K562 (cell line): ENCODE measurements around the gene ATP5PB. TPM values are rescaled to one million over a fixed set of nuclear protein-coding genes. Genes with fewer than 3 reads are reported as not detected.
A peak's percentile ranks its signal among the peaks of the same experiment; 100 is the strongest.

Source experiments
- HMGN3 ChIP-seq: IDR thresholded peaks from 2 replicates; pipeline ENCODE4 v1.6.1; 2011; ENCODE audit warnings: borderline replicate concordance, low read depth, mild to moderate bottlenecking, mixed read lengths, low read length; ENCODE audit not compliant: insufficient read length; ENCODE audit errors: extremely low read depth
- NBN ChIP-seq: fragments of 450-650 bp; IDR thresholded peaks from 2 replicates; pipeline ENCODE4 v1.6.1; 2016; ENCODE audit warnings: low read depth, mild to moderate bottlenecking
- XRCC3 ChIP-seq: fragments of 450-650 bp; IDR thresholded peaks from 2 replicates; pipeline ENCODE4 v1.6.1; 2017; ENCODE audit warnings: mild to moderate bottlenecking, moderate library complexity
- polyA plus RNA-seq, 8 experiments: library from polyadenylated mRNA; depleted of rRNA in 4 of 8; stranded (reverse) in 5 of 8; unstranded in 3 of 8; fragments of >200 nt; fragmentation: Nextera tagmentation in 2 of 8; fragmentation: Illumina TruSeq in 1 of 8; extraction: Ambion mirVana in 2 of 8; extraction: Trizol in 1 of 8; gene quantifications; 2 replicates each; pipeline versions ENCODE4 v1.2.1 to v1.2.3, GENCODE V29; 2011 to 2014; ENCODE audit warnings: inconsistent platforms in 1 of 8, missing spikeins in 1 of 8
- total RNA-seq, 7 experiments: library from RNA; depleted of rRNA in 6 of 7; stranded (reverse); fragments of >200 nt in 6 of 7; fragmentation: Illumina TruSeq in 2 of 7; extraction: Trizol in 2 of 7; gene quantifications; 2 replicates each; pipeline versions ENCODE4 v1.2.1 to v1.2.3, GENCODE V29; 2011 to 2021; ENCODE audit warnings: low replicate concordance in 1 of 7
- TF ChIP-seq, protein P1 (sequence below), 2 experiments: fragments of 450-650 bp in 1 of 2; sonication (generic) in 1 of 2; formaldehyde crosslinking in 1 of 2; IDR thresholded peaks; 2 replicates each; pipeline versions ENCODE4 v1.7.1 to v1.9.0; 2016 to 2022; ENCODE audit warnings: inconsistent platforms in 1 of 2, mild to moderate bottlenecking in 1 of 2, missing genetic modification reagents in 1 of 2
- TF ChIP-seq, protein P2 (sequence below): sonication (generic); IDR thresholded peaks from 2 replicates; pipeline ENCODE4 v1.6.1; 2016
- TF ChIP-seq, protein P3 (sequence below), 2 experiments: fragments of 450-650 bp; IDR thresholded peaks; 2 replicates each; pipeline ENCODE4 v1.6.1; 2018; ENCODE audit warnings: mild to moderate bottlenecking in 2 of 2, low read depth in 1 of 2; ENCODE audit not compliant: partially characterized antibody in 2 of 2

ATP5PB gene
- total and polyA plus RNA-seq, 9 of the 15 experiments (the other 6 are each of a cell fraction or from before 2014, with no cell fraction given): 651 to 2,735 (median 1,061) TPM

DNA sequence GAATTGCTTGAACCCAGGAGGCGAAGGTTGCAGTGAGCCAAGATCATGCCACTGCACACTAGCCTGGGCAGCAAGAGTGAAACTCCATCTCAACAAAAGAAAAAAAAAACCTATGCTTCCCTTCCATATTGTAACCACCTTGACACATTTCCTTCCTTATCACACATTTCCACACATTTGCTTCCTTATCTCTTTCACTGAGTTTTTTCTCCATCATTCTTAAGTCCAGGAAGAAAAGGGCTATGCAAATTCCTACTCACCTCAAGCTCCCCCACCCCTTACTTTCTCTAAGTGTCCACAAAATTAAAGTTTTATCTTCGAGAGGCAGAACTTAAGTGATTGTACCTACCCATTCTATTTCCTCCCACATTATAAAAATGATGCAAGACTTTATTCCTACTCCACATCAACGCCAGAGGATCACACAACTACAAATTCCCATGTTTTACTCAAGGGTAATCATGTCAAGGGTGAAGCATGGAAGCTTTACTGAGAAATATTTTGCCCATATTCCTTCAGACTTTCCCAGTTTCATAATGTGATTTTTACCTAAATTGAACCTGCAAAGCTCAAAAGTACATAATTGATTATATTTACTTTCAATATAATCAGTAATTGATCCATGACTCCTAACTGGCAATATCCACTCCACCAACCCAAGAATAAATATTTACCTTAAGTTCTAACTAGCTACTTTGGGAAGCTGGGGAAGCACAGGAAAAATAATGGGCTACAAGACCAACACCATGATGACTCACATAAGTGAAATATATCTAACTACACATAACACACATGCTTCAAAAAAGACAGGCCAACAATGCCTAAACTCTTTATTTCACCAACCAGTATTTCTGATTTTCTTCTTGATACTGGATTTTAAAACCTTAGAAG lies 9.6 kb upstream of the ATP5PB start (continued):
- TF ChIP-seq, protein P1, sequence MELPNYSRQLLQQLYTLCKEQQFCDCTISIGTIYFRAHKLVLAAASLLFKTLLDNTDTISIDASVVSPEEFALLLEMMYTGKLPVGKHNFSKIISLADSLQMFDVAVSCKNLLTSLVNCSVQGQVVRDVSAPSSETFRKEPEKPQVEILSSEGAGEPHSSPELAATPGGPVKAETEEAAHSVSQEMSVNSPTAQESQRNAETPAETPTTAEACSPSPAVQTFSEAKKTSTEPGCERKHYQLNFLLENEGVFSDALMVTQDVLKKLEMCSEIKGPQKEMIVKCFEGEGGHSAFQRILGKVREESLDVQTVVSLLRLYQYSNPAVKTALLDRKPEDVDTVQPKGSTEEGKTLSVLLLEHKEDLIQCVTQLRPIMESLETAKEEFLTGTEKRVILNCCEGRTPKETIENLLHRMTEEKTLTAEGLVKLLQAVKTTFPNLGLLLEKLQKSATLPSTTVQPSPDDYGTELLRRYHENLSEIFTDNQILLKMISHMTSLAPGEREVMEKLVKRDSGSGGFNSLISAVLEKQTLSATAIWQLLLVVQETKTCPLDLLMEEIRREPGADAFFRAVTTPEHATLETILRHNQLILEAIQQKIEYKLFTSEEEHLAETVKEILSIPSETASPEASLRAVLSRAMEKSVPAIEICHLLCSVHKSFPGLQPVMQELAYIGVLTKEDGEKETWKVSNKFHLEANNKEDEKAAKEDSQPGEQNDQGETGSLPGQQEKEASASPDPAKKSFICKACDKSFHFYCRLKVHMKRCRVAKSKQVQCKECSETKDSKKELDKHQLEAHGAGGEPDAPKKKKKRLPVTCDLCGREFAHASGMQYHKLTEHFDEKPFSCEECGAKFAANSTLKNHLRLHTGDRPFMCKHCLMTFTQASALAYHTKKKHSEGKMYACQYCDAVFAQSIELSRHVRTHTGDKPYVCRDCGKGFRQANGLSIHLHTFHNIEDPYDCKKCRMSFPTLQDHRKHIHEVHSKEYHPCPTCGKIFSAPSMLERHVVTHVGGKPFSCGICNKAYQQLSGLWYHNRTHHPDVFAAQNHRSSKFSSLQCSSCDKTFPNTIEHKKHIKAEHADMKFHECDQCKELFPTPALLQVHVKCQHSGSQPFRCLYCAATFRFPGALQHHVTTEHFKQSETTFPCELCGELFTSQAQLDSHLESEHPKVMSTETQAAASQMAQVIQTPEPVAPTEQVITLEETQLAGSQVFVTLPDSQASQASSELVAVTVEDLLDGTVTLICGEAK (IDR thresholded peaks at IDR 0.05): peak; percentile 46; the same call in 1 of the 2 replicates
- TF ChIP-seq, protein P1 (CRISPR knock-in tag; IDR thresholded peaks at IDR 0.05): no peak
- TF ChIP-seq HMGN3 (no peak), NBN (peak; percentile 31; the same call in 1 of the 2 replicates), XRCC3 (no peak)
- TF ChIP-seq, protein P2, sequence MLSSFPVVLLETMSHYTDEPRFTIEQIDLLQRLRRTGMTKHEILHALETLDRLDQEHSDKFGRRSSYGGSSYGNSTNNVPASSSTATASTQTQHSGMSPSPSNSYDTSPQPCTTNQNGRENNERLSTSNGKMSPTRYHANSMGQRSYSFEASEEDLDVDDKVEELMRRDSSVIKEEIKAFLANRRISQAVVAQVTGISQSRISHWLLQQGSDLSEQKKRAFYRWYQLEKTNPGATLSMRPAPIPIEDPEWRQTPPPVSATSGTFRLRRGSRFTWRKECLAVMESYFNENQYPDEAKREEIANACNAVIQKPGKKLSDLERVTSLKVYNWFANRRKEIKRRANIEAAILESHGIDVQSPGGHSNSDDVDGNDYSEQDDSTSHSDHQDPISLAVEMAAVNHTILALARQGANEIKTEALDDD: no peak
- TF ChIP-seq, protein P3, sequence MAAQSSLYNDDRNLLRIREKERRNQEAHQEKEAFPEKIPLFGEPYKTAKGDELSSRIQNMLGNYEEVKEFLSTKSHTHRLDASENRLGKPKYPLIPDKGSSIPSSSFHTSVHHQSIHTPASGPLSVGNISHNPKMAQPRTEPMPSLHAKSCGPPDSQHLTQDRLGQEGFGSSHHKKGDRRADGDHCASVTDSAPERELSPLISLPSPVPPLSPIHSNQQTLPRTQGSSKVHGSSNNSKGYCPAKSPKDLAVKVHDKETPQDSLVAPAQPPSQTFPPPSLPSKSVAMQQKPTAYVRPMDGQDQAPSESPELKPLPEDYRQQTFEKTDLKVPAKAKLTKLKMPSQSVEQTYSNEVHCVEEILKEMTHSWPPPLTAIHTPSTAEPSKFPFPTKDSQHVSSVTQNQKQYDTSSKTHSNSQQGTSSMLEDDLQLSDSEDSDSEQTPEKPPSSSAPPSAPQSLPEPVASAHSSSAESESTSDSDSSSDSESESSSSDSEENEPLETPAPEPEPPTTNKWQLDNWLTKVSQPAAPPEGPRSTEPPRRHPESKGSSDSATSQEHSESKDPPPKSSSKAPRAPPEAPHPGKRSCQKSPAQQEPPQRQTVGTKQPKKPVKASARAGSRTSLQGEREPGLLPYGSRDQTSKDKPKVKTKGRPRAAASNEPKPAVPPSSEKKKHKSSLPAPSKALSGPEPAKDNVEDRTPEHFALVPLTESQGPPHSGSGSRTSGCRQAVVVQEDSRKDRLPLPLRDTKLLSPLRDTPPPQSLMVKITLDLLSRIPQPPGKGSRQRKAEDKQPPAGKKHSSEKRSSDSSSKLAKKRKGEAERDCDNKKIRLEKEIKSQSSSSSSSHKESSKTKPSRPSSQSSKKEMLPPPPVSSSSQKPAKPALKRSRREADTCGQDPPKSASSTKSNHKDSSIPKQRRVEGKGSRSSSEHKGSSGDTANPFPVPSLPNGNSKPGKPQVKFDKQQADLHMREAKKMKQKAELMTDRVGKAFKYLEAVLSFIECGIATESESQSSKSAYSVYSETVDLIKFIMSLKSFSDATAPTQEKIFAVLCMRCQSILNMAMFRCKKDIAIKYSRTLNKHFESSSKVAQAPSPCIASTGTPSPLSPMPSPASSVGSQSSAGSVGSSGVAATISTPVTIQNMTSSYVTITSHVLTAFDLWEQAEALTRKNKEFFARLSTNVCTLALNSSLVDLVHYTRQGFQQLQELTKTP (IDR thresholded peaks at IDR 0.05; ENCODE audit: low read depth in 1 of 2, partially characterized antibody in 2 of 2): no peak
